HG03175 (cell line): ENCODE results near the gene GSTM4.
"Not testable (repeated sequence)": the region's sequence is repeated elsewhere in the genome, so short reads cannot be mapped to it uniquely, and the experiment has no call there.

ENCODE experiments used
- ATAC-seq: cut with Tn5 transposase; IDR thresholded peaks from one replicate; pipeline ENCODE4 v1.9.1; 2021; ENCODE audit warnings: mild to moderate bottlenecking, moderate library complexity; ENCODE audit not compliant: unreplicated experiment

The GSTM4 gene

GRCh38 chr1:109695138-109695537 is 39.2 kb downstream of the GSTM4 start:
- not testable (repeated sequence) for ATAC-seq

GRCh38 chr1:109697066-109697465 is 41.2 kb downstream of the GSTM4 start:
- no peak for ATAC-seq

- not testable (repeated sequence) for ATAC-seq
These were observed 42.0 kb downstream of the GSTM4 start for GRCh38 chr1:109697861-109698260.

- not testable (repeated sequence) for ATAC-seq
These were observed 47.0 kb downstream of the GSTM4 start for GRCh38 chr1:109702940-109703339.

- ATAC-seq, result no peak
These were observed 48.3 kb downstream of the GSTM4 start for GRCh38 chr1:109704173-109704572.

GRCh38 chr1:109705411-109705810 is 49.5 kb downstream of the GSTM4 start:
- no peak for ATAC-seq

GRCh38 chr1:109708949-109709348 is 53.0 kb downstream of the GSTM4 start:
- not testable (repeated sequence) for ATAC-seq

GRCh38 chr1:109709822-109710221 is 53.9 kb downstream of the GSTM4 start:
- ATAC-seq, result not testable (repeated sequence)
